Tibial artery (tissue), 4 donors: ENCODE data around the gene HRH2.
A peak's percentile ranks its signal among the peaks of the same experiment; 100 is the strongest.

Source experiments
- DNase-seq, 2 donors: peaks; one replicate each; pipeline ENCODE4 v3.0.0-alpha.2; 2019
- H3K27ac ChIP-seq, 2 donors: fragments of 200-600 bp; sonication (generic) in 1 of 2; 1 replicate in 1 of 2; 2 replicates in 1 of 2; pipeline ENCODE4 v1.5.1; 2018 to 2019; ENCODE audit warnings: mild to moderate bottlenecking in 1 of 2
- H3K27me3 ChIP-seq, 2 donors: fragments of 200-600 bp; sonication (generic) in 1 of 2; one replicate each; pipeline versions ENCODE4 v1.5.1 to v1.6.0; 2016 to 2019
- H3K36me3 ChIP-seq, 3 donors: fragments of 200-600 bp; sonication (generic) in 2 of 3; one replicate each; pipeline ENCODE4 v1.5.1; 2016 to 2019; ENCODE audit warnings: mild to moderate bottlenecking in 2 of 3
- H3K4me1 ChIP-seq, 4 donors: fragments of 200-600 bp; sonication (generic) in 2 of 4; 1 replicate in 3 of 4; 2 replicates in 1 of 4; pipeline ENCODE4 v1.5.1; 2016 to 2019
- H3K4me3 ChIP-seq, 2 donors: fragments of 200-600 bp; sonication (generic) in 1 of 2; 1 replicate in 1 of 2; 2 replicates in 1 of 2; pipeline ENCODE4 v1.5.1; 2018 to 2019; ENCODE audit warnings: mild to moderate bottlenecking in 2 of 2
- H3K9me3 ChIP-seq, 3 donors: fragments of 200-600 bp; sonication (generic) in 1 of 3; one replicate each; pipeline ENCODE4 v1.5.1; 2016 to 2019
- CTCF ChIP-seq, 2 experiments: fragments of 200-600 bp in 1 of 2; fragments of 450-650 bp in 1 of 2; IDR thresholded peaks; one replicate each; pipeline ENCODE4 v1.5.1; 2017 to 2019; ENCODE audit warnings: antibody characterized with exemption in 2 of 2, mild to moderate bottlenecking in 1 of 2, moderate library complexity in 1 of 2
- intact Hi-C: fragments of 100-400 bp; cut with DNase I; formaldehyde crosslinking; loops from one replicate; pipeline ENCODE4 v1.15.0; 2023; ENCODE audit warnings: low total_unique reads

Gene HRH2

DNA sequence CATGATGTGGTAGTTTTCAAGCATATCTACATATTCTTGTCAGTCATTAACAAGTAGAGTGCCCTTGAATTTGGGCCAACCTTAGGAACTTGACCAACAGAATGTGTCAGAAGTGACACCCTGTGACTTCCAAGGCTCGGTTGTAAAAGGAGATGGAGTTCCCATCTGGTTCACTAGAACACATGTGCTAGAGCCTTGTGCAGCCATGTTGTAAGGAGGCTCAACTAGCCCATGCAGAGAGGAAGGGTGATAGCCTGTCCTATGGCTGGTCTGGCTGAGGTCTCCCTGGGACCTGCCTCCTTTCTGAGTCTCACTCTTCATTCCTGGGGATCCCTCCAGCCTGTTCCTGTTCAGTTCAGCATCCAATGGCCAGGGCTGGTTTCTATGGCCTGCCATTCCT is 28.1 kb upstream of the HRH2 start:
- peak in 1 of 2 donors; percentile 15 for DNase-seq
- Histone ChIP-seq H3K27ac (no peak overlapping the region), H3K27me3 (no peaks in the 10 kb centered on the region), H3K36me3 (no peaks in the 10 kb centered on the region), H3K4me1 (no peaks in the 10 kb centered on the region), H3K4me3 (no peak overlapping the region), H3K9me3 (peaks cover 0 to 6% (median 5%) of the 10 kb centered on the region in 3 donors)
- intact Hi-C loops: no loop called here
- TF ChIP-seq CTCF (IDR thresholded peaks at IDR 0.05): no peak

DNA sequence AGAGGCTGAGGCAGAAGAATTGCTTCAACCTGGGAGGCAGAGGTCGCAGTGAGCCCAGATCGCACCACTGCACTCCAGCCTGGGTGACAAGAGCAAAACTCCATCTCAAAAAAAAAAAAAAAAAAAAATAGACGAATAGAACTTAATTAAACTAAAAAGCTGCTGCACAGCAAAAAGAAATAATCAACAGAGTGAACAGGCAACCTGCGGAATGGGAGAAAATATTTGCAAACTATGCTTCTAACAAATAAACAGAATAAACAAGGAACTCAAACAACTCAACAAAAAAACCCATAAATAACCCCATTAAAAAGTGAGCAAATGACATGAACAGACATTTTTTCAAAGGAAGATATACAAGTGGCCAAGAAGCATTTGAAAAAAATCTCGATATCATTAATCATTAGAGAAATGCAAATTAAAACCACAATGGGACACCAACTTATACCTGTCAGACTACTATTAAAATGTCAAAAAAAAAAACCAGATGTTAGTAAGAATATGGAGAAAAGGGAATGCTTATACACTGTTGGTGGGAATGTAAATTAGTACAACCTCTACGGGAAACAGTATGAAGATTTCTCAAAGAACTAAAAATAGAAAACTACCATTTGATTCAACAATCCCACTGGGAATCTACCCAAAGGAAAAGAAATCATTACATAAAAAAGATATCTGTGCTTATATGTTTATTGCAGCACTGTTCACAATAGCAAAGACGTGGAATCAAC is 21.9 kb upstream of the HRH2 start:
- no peak overlapping the region for H3K4me3 ChIP-seq

DNA sequence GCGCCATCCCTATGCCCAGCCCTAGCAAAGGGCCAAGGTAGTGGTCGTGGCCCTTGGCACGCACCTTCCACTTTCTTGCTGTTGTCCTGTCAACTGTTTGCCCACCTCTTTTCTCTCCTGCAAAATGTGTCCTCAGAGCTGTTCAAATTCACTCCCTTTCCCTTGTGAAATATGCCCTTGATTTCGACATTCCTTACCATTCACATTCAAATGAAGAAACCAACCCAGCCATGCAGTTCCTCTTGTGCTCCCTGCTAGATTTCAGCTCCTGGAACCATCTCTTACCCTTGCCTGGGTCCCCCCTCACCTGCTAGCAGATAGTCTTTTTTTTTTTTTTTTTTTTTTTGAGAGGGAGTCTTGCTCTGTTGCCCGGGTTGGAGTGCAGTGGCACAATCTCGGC is 19.6 kb upstream of the HRH2 start:
- Histone ChIP-seq H3K9me3 (no peaks in the 10 kb centered on the region), H3K27me3 (peaks cover 0 to 3% of the 10 kb centered on the region in 2 donors), H3K36me3 (no peaks in the 10 kb centered on the region), H3K4me1 (peaks cover 0 to 5% (median 0%) of the 10 kb centered on the region in 4 donors), H3K4me3 (no peak overlapping the region), H3K27ac (no peak overlapping the region)
- peak in 1 of 2 donors; percentile 35 for DNase-seq
- no peak for TF ChIP-seq CTCF (IDR thresholded peaks at IDR 0.05)
- intact Hi-C loops: no loop called here

More for the DNA sequence above, 21.9 kb upstream of the HRH2 start:
- intact Hi-C loops: no loop called here
- Histone ChIP-seq H3K36me3 (no peaks in the 10 kb centered on the region), H3K27ac (no peak overlapping the region), H3K4me1 (peaks cover 0 to 5% (median 0%) of the 10 kb centered on the region in 4 donors), H3K9me3 (no peaks in the 10 kb centered on the region), H3K27me3 (peaks cover 0 to 3% of the 10 kb centered on the region in 2 donors)
- no peak for DNase-seq
- TF ChIP-seq CTCF (IDR thresholded peaks at IDR 0.05): no peak

GRCh38 chr5:175640106-175640775 is 17.6 kb upstream of the HRH2 start:
- no peak overlapping the region for H3K27ac ChIP-seq
- DNase-seq: no peak
- H3K4me1 ChIP-seq: peaks cover 0 to 5% (median 0%) of the 10 kb centered on the region in 4 donors
- H3K4me3 ChIP-seq: no peak overlapping the region
- H3K27me3 ChIP-seq: peaks cover 0 to 3% of the 10 kb centered on the region in 2 donors
- no peaks in the 10 kb centered on the region for H3K36me3 ChIP-seq
- intact Hi-C loops: no loop called here
- H3K9me3 ChIP-seq: no peaks in the 10 kb centered on the region
- TF ChIP-seq CTCF (IDR thresholded peaks at IDR 0.05): no peak

GRCh38 chr5:175642998-175643397 is 14.9 kb upstream of the HRH2 start:
- H3K4me3 ChIP-seq: no peak overlapping the region
- intact Hi-C loops: no loop called here
- no peaks in the 10 kb centered on the region for H3K4me1 ChIP-seq
- H3K36me3 ChIP-seq: no peaks in the 10 kb centered on the region
- no peak for TF ChIP-seq CTCF (IDR thresholded peaks at IDR 0.05)
- H3K27ac ChIP-seq: no peak overlapping the region
- no peaks in the 10 kb centered on the region for H3K9me3 ChIP-seq
- H3K27me3 ChIP-seq: peaks cover 0 to 3% of the 10 kb centered on the region in 2 donors
- no peak for DNase-seq
